A549 (cell line): ENCODE measurements around the gene B3GALT4. TPM values are rescaled to one million over a fixed set of nuclear protein-coding genes. Genes with fewer than 3 reads are reported as not detected.
"Not testable (repeated sequence)": the region's sequence is repeated elsewhere in the genome, so short reads cannot be mapped to it uniquely, and the experiment has no call there.

Experiments used
- ATAC-seq, 2 experiments: fragments of 200-7000 bp in 1 of 2; fragments of >200 bp in 1 of 2; cut with Nextera tagmentation in 1 of 2; cut with Tn5 transposase in 1 of 2; 3 replicates each; pipeline versions ENCODE4 v1.8.0 to v1.9.1; 2018 to 2020; ENCODE audit warnings: mild to moderate bottlenecking in 1 of 2, moderate library complexity in 1 of 2
- CTCF ChIA-PET: fragments of 300-600 bp; sonication (Branson Sonifier 250); formaldehyde crosslinking; extraction: SDS; loops from one replicate; lab custom pipeline; 2021; ENCODE audit warnings: antibody characterized with exemption, inconsistent platforms; lab: Yijun Ruan, JAX
- POLR2A ChIA-PET: fragments of 350-600 bp; formaldehyde crosslinking; extraction: SDS; loops from one replicate; lab custom pipeline; 2021; ENCODE audit warnings: antibody characterized with exemption, inconsistent platforms; lab: Yijun Ruan, JAX
- DNase-seq, 2 experiments: peaks; one replicate each; pipeline versions ENCODE4 v3.0.0 to v3.0.0-alpha.2; 2011 to 2016; ENCODE audit warnings: low read depth in 1 of 2, low spot score in 1 of 2
- FAIRE-seq: peaks from 2 replicates; lab custom pipeline; 2011; peaks lifted over from hg19 to GRCh38; lab: Jason Lieb, UNC
- H3K27ac ChIP-seq, 2 experiments: fragments of >200 bp; sonication (Bioruptor Twin); formaldehyde crosslinking; 3 replicates each; pipeline ENCODE4 v1.5.1; 2016 to 2017
- H3K4me1 ChIP-seq: fragments of >200 bp; sonication (Bioruptor Twin); formaldehyde crosslinking; 3 replicates; pipeline ENCODE4 v1.6.1; 2016
- H3K4me2 ChIP-seq: fragments of >200 bp; sonication (Bioruptor Twin); formaldehyde crosslinking; 3 replicates; pipeline ENCODE4 v1.6.1; 2016
- H3K4me3 ChIP-seq: fragments of >200 bp; sonication (Bioruptor Twin); formaldehyde crosslinking; 3 replicates; pipeline ENCODE4 v1.5.1; 2016
- H3K9me3 ChIP-seq: fragments of >200 bp; sonication (Bioruptor Twin); formaldehyde crosslinking; 3 replicates; pipeline ENCODE4 v1.6.1; 2016
- CEBPB ChIP-seq, 2 experiments: fragments of >200 bp in 1 of 2; sonication (Bioruptor Twin) in 1 of 2; formaldehyde crosslinking in 1 of 2; IDR thresholded peaks; 2 replicates each; pipeline ENCODE4 v1.6.1; 2012 to 2016
- CHD4 ChIP-seq: fragments of 200-600 bp; sonication (generic); IDR thresholded peaks from 2 replicates; pipeline ENCODE4 v1.6.1; 2016; ENCODE audit warnings: antibody characterized with exemption, mild to moderate bottlenecking, borderline replicate concordance
- EHMT2 ChIP-seq: fragments of 200-600 bp; sonication (generic); IDR thresholded peaks from 2 replicates; pipeline ENCODE4 v1.6.1; 2016; ENCODE audit warnings: antibody characterized with exemption, low read depth, mild to moderate bottlenecking, moderate library complexity
- FOSB ChIP-seq: fragments of 250-450 bp; sonication (Bioruptor Pico); IDR thresholded peaks from 2 replicates; pipeline ENCODE4 v1.5.0; 2020; ENCODE audit warnings: mild to moderate bottlenecking, moderate library complexity
- FOXS1 ChIP-seq: fragments of 250-450 bp; sonication (Bioruptor Pico); IDR thresholded peaks from 2 replicates; pipeline ENCODE4 v1.5.0; 2020; ENCODE audit warnings: mild to moderate bottlenecking, moderate library complexity
- HDAC2 ChIP-seq: fragments of 200-600 bp; sonication (generic); IDR thresholded peaks from 2 replicates; pipeline ENCODE4 v1.6.1; 2016
- HEYL ChIP-seq: fragments of 250-450 bp; sonication (Bioruptor Pico); IDR thresholded peaks from 2 replicates; pipeline ENCODE4 v1.8.0; 2021; ENCODE audit warnings: mild to moderate bottlenecking, moderate library complexity
- HOXA7 ChIP-seq: fragments of 250-450 bp; sonication (Bioruptor Pico); IDR thresholded peaks from 2 replicates; pipeline ENCODE4 v1.5.0; 2020; ENCODE audit warnings: mild to moderate bottlenecking, moderate library complexity
- HOXB13 ChIP-seq: fragments of 250-450 bp; sonication (Bioruptor Pico); IDR thresholded peaks from 2 replicates; pipeline ENCODE4 v1.5.0; 2020; ENCODE audit warnings: low read depth, mild to moderate bottlenecking, moderate library complexity
- JUNB ChIP-seq: fragments of >200 bp; sonication (Bioruptor Twin); formaldehyde crosslinking; IDR thresholded peaks from 2 replicates; pipeline ENCODE4 v1.6.1; 2016
- NFE2L2 ChIP-seq: fragments of 150-350 bp; conservative IDR thresholded peaks from 2 replicates; pipeline ENCODE4 v1.6.1; 2014; ENCODE audit warnings: low read length
- RARB ChIP-seq: fragments of 250-450 bp; sonication (Bioruptor Pico); IDR thresholded peaks from 2 replicates; pipeline ENCODE4 v1.8.0; 2021; ENCODE audit warnings: mild to moderate bottlenecking, moderate library complexity
- RNF2 ChIP-seq: fragments of 200-600 bp; sonication (generic); IDR thresholded peaks from 2 replicates; pipeline ENCODE4 v1.6.1; 2016; ENCODE audit warnings: low read depth, mild to moderate bottlenecking, antibody characterized with exemption, moderate library complexity, borderline replicate concordance
- SMC3 ChIP-seq: fragments of >200 bp; sonication (Bioruptor Twin); formaldehyde crosslinking; IDR thresholded peaks from 3 replicates; pipeline ENCODE4 v1.6.1; 2018; ENCODE audit warnings: inconsistent platforms
- SREBF2 ChIP-seq: fragments of 450-650 bp; IDR thresholded peaks from 2 replicates; pipeline ENCODE4 v1.6.1; 2014; ENCODE audit warnings: mild to moderate bottlenecking, moderate library complexity
- ZC3H11A ChIP-seq: fragments of 450-650 bp; IDR thresholded peaks from 2 replicates; pipeline ENCODE4 v1.6.1; 2014; ENCODE audit warnings: antibody characterized with exemption, mild to moderate bottlenecking
- WGBS: methylation state at CpG from one replicate; pipeline ENCODE4 v1.1.6; 2017; ENCODE audit errors: missing lambda C conversion rate; 5-methylcytosine and 5-hydroxymethylcytosine counted together
- polyA plus RNA-seq, 4 experiments: library from polyadenylated mRNA; depleted of rRNA in 3 of 4; stranded (reverse); fragments of >200 nt; fragmentation: RNase III in 1 of 4; extraction: RNeasy Plus Mini Kit Qiagen cat#74134 plus additional on column Dnase treatment in 1 of 4; gene quantifications; 2 replicates in 3 of 4; 3 replicates in 1 of 4; pipeline ENCODE4 v1.2.3, GENCODE V29; 2011 to 2017

B3GALT4 gene
- polyA plus RNA-seq, 2 of the 4 experiments (the other 2 are of a cell fraction): 0.27 to 0.54 TPM

GRCh38 chr6:33273924-33274902, 2.7 kb upstream of the B3GALT4 start:
- Histone ChIP-seq H3K4me2 (peak overlapping the region; percentile 91), H3K27ac (peak overlapping the region; percentile 91 to 97; a peak in 4 of 6 replicates), H3K4me3 (peak overlapping the region; percentile 87), H3K9me3 (no peaks in the 10 kb centered on the region), H3K4me1 (peaks cover 45% of the 10 kb centered on the region)
- FAIRE-seq (no peak), ATAC-seq (no peak), DNase-seq (no peak)
- ChIA-PET CTCF (interaction anchor here (1.2 kb wide), 1 partner anchor 26 kb away, joined by 4 read pairs; no protein-coding TSS in a partner anchor), POLR2A (no interaction called here)
- TF ChIP-seq HEYL (CRISPR knock-in tag) (no peak), HOXB13 (CRISPR knock-in tag) (no peak), NFE2L2 (no peak), HDAC2 (no peak), CHD4 (no peak), FOXS1 (CRISPR knock-in tag) (no peak), CEBPB (IDR thresholded peaks at IDR 0.05) (no peak), EHMT2 (no peak), ZC3H11A (no peak), HOXA7 (no peak), SREBF2 (no peak), SMC3 (no peak), RARB (CRISPR knock-in tag) (no peak), JUNB (no peak), RNF2 (no peak)
- 29% methylated on average over 13 of the region's 14 CpGs for WGBS

- Histone ChIP-seq H3K4me2 (peak overlapping the region; percentile 91), H3K4me1 (peaks cover 41% of the 10 kb centered on the region), H3K4me3 (peak overlapping the region; percentile 87), H3K27ac (peak overlapping the region; percentile 68 to 97; a peak in 4 of 6 replicates)
- 69% methylated on average over 16 of the region's 16 CpGs for WGBS
- ChIA-PET CTCF (interaction anchor here (0.8 to 5.7 kb wide), 4 partner anchors 12 to 27 kb away, joined by 3 to 44 read pairs (median 14); partner anchors contain the start of genes PFDN6, RGL2 and WDR46), POLR2A (interaction anchor here (0.6 to 2.1 kb wide), 3 partner anchors 13 to 71 kb away, joined by 3 to 10 read pairs (median 3); partner anchors contain the start of genes HSD17B8, PFDN6 and WDR46)
- not testable (repeated sequence) for ATAC-seq, DNase-seq, H3K9me3 ChIP-seq, FAIRE-seq
- TF ChIP-seq FOSB (CRISPR knock-in tag): peak; percentile 42; the same call in 1 of the 2 replicates
Observed at GRCh38 chr6:33275795-33276580, 935 bp upstream of the B3GALT4 start.

GRCh38 chr6:33276581-33276863, 401 bp upstream of the B3GALT4 start:
- peak overlapping the region; percentile 87 for H3K4me3 ChIP-seq
- no peak for TF ChIP-seq EHMT2
- TF ChIP-seq SMC3: no peak
- TF ChIP-seq RARB (CRISPR knock-in tag): peak; percentile 47; the same call in 1 of the 2 replicates
- TF ChIP-seq, all 56 proteins: peak for 1
- ChIA-PET CTCF (interaction anchor here (0.8 to 5.7 kb wide), 5 partner anchors 12 to 149 kb away, joined by 3 to 44 read pairs (median 12); partner anchors contain the start of genes PFDN6, RGL2 and WDR46), POLR2A (interaction anchor here (1.2 to 2.1 kb wide), 4 partner anchors 12 to 41 kb away, joined by 3 to 10 read pairs (median 7); partner anchors contain the start of genes PFDN6, WDR46 and ZBTB22)
- FAIRE-seq (no peak), ATAC-seq (no peak), DNase-seq (no peak)
- Histone ChIP-seq H3K27ac (peak overlapping the region; percentile 68 to 97), H3K4me1 (peaks cover 41% of the 10 kb centered on the region), H3K9me3 (no peaks in the 10 kb centered on the region), H3K4me2 (peak overlapping the region; percentile 91)
